Effector memory CD8-positive, alpha-beta T cell (primary cell): ENCODE measurements around the gene H2BK1.

ENCODE experiments used
- ATAC-seq: fragments of 150-1000 bp; cut with Tn5 transposase; replicated peaks from 2 replicates; pipeline ENCODE4 v1.10.0; 2021; ENCODE audit warnings: mild to moderate bottlenecking, moderate library complexity
- DNase-seq, 3 experiments: peaks; one replicate each; pipeline ENCODE4 v3.0.0; 2021
- H3K27ac Mint-ChIP-seq, 2 donors: one replicate each; pipeline ENCODE4 v1.8.0; 2022; ENCODE audit warnings: mild to moderate bottlenecking in 2 of 2, mixed read lengths in 2 of 2, moderate library complexity in 2 of 2
- H3K27me3 Mint-ChIP-seq, 2 donors: one replicate each; pipeline ENCODE4 v1.8.0; 2022; ENCODE audit warnings: mixed read lengths in 2 of 2
- H3K36me3 Mint-ChIP-seq: one replicate; pipeline ENCODE4 v1.8.0; 2022; ENCODE audit warnings: mild to moderate bottlenecking, moderate library complexity, mixed read lengths; ENCODE audit not compliant: insufficient read depth
- H3K4me1 Mint-ChIP-seq, 2 donors: one replicate each; pipeline ENCODE4 v1.8.0; 2022; ENCODE audit warnings: low read depth in 2 of 2, mixed read lengths in 2 of 2
- H3K4me3 Mint-ChIP-seq, 2 donors: one replicate each; pipeline ENCODE4 v1.8.0; 2022; ENCODE audit warnings: mild to moderate bottlenecking in 2 of 2, mixed read lengths in 2 of 2, moderate library complexity in 2 of 2
- H3K9me3 Mint-ChIP-seq, 2 donors: one replicate each; pipeline ENCODE4 v1.8.0; 2022; ENCODE audit warnings: mixed read lengths in 2 of 2

The H2BK1 gene

GRCh38 chr7:151181011-151181431 lies 29.3 kb downstream of the H2BK1 start:
- no peak overlapping the region for H3K4me3 Mint-ChIP-seq
- peaks cover 0 to 2% of the 10 kb centered on the region in 2 donors for H3K4me1 Mint-ChIP-seq
- H3K36me3 Mint-ChIP-seq, result peaks cover 7% of the 10 kb centered on the region
- ATAC-seq, result no peak
- no peaks in the 10 kb centered on the region for H3K9me3 Mint-ChIP-seq
- peaks cover 16 to 36% of the 10 kb centered on the region in 2 donors for H3K27me3 Mint-ChIP-seq
- DNase-seq, result no peak
- H3K27ac Mint-ChIP-seq, result no peak overlapping the region

GRCh38 chr7:151179946-151180345 lies 30.3 kb downstream of the H2BK1 start:
- Mint-ChIP-seq H3K9me3 (no peaks in the 10 kb centered on the region), H3K27ac (no peak overlapping the region), H3K36me3 (peaks cover 7% of the 10 kb centered on the region), H3K4me3 (no peak overlapping the region), H3K27me3 (peaks cover 24 to 47% of the 10 kb centered on the region in 2 donors), H3K4me1 (peaks cover 0 to 2% of the 10 kb centered on the region in 2 donors)
- DNase-seq (no peak), ATAC-seq (no peak)

DNA sequence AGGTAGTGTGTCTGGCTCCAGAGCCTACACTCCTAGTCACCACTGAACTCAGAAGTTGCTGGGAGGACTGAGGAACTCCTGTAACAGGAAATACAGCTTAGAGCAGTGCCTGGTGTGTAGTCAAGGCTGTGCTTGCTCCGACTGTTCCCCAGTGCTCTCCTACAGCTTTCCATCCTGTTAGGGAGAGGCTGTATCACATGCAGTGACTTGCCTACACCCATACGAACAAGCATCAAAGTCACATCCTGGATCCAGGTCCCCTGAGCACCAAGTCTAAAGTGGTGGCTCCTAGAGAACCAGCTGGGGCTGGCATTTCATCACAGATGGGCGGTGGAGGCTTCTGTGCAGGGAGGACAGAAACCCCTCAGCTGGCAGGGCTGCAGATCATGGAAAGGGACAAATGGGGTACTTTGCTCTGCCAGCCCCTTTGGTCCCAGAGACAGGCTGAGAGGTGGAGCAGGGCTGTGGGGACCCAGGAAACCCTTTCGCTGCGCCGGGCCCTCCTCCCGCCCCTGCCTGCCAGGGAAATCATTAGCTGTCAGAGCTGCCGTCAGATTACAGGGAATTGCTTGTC lies 30.9 kb downstream of the H2BK1 start:
- H3K36me3 Mint-ChIP-seq, result peaks cover 7% of the 10 kb centered on the region
- no peaks in the 10 kb centered on the region for H3K9me3 Mint-ChIP-seq
- DNase-seq (no peak), ATAC-seq (no peak)
- H3K4me3 Mint-ChIP-seq, result no peak overlapping the region
- no peak overlapping the region for H3K27ac Mint-ChIP-seq
- H3K27me3 Mint-ChIP-seq, result peaks cover 24 to 49% of the 10 kb centered on the region in 2 donors
- H3K4me1 Mint-ChIP-seq, result peaks cover 0 to 4% of the 10 kb centered on the region in 2 donors

GRCh38 chr7:151178831-151179230 lies 31.5 kb downstream of the H2BK1 start:
- Mint-ChIP-seq H3K4me1 (peaks cover 0 to 4% of the 10 kb centered on the region in 2 donors), H3K27ac (no peak overlapping the region), H3K4me3 (no peak overlapping the region), H3K27me3 (peaks cover 24 to 52% of the 10 kb centered on the region in 2 donors), H3K36me3 (peaks cover 4% of the 10 kb centered on the region), H3K9me3 (no peaks in the 10 kb centered on the region)
- ATAC-seq (no peak), DNase-seq (no peak)

- H3K9me3 Mint-ChIP-seq, result no peaks in the 10 kb centered on the region
- no peak for DNase-seq
- H3K4me3 Mint-ChIP-seq, result no peak overlapping the region
- H3K4me1 Mint-ChIP-seq, result peaks cover 2 to 6% of the 10 kb centered on the region in 2 donors
- H3K27ac Mint-ChIP-seq, result no peak overlapping the region
- no peak for ATAC-seq
- H3K27me3 Mint-ChIP-seq, result peaks cover 24 to 58% of the 10 kb centered on the region in 2 donors
- H3K36me3 Mint-ChIP-seq, result peaks cover 4% of the 10 kb centered on the region
These were observed 32.1 kb downstream of the H2BK1 start for GRCh38 chr7:151178236-151178635.

DNA sequence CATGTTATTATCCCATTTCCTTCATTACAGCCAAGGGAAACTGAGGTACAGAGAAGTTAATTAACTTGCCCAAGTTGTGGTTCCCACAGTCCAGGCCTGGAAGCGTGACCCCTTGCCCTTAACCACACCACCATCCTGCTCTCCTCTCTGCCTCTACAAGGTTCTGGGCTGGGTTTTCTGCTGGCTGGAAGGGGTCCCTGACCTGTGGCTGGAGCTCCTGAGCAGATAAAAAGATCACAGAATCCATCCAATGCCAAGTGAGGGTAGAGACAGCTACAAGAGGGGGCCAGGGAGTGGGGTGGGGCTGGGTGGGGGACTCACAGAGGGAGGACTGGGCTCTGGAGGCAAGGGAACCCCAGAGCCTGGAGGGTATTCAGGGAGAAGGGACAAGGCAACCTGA lies 33.0 kb downstream of the H2BK1 start:
- DNase-seq, result no peak
- H3K4me1 Mint-ChIP-seq, result peaks cover 4 to 13% of the 10 kb centered on the region in 2 donors
- no peak overlapping the region for H3K4me3 Mint-ChIP-seq
- ATAC-seq, result no peak
- no peak overlapping the region for H3K27ac Mint-ChIP-seq
- H3K27me3 Mint-ChIP-seq, result peaks cover 30 to 67% of the 10 kb centered on the region in 2 donors
- H3K9me3 Mint-ChIP-seq, result no peaks in the 10 kb centered on the region
- H3K36me3 Mint-ChIP-seq, result no peaks in the 10 kb centered on the region

- Mint-ChIP-seq H3K4me3 (no peak overlapping the region), H3K36me3 (no peaks in the 10 kb centered on the region), H3K27me3 (peaks cover 33 to 73% of the 10 kb centered on the region in 2 donors), H3K27ac (no peak overlapping the region), H3K4me1 (peaks cover 4 to 13% of the 10 kb centered on the region in 2 donors), H3K9me3 (no peaks in the 10 kb centered on the region)
- ATAC-seq (no peak), DNase-seq (no peak)
These were observed 33.9 kb downstream of the H2BK1 start for GRCh38 chr7:151176401-151176800.

GRCh38 chr7:151175793-151176311 lies 34.4 kb downstream of the H2BK1 start:
- no peak for ATAC-seq
- H3K36me3 Mint-ChIP-seq, result no peaks in the 10 kb centered on the region
- no peaks in the 10 kb centered on the region for H3K9me3 Mint-ChIP-seq
- H3K27ac Mint-ChIP-seq, result no peak overlapping the region
- H3K4me3 Mint-ChIP-seq, result no peak overlapping the region
- peaks cover 4 to 13% of the 10 kb centered on the region in 2 donors for H3K4me1 Mint-ChIP-seq
- H3K27me3 Mint-ChIP-seq, result peaks cover 38 to 79% of the 10 kb centered on the region in 2 donors
- no peak for DNase-seq

DNA sequence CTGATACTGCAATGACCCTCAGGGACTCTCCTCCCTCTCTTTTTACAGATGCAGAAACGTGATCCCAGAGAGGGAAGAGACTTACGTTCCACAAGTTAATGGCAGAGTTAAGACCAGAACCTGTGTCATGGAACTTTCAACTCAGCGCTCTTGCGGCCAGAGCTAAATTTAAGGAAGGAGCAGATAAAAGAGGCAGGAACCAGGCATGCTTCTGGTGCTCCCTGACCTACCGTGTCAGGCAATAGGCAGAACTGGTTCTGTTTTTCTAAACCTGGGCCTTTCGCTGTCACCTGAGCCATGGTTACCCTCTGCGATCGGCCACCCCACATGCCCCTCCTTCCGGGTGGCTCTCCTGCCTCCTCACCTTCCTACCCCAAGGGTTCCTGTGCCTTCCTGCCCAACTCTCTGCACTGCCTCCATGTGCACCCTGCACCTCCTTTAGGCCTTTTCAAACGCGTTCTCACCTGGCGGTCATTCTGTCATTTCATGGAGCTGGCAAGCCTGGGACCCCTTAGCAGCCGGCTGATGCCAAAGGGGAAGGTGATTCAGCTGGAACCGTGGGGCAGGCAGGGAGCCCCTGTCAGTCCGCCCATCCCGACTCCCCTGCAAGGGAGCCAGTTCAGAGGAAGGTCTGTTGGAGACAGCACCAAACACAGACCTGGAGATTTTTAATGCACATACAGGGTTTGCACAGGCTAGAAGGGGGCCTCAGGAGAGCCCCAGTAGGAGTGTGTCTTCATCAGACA lies 35.1 kb downstream of the H2BK1 start:
- H3K9me3 Mint-ChIP-seq, result no peaks in the 10 kb centered on the region
- H3K27me3 Mint-ChIP-seq, result peaks cover 35 to 84% of the 10 kb centered on the region in 2 donors
- peaks cover 4 to 13% of the 10 kb centered on the region in 2 donors for H3K4me1 Mint-ChIP-seq
- no peak overlapping the region for H3K27ac Mint-ChIP-seq
- no peaks in the 10 kb centered on the region for H3K36me3 Mint-ChIP-seq
- no peak for ATAC-seq
- no peak overlapping the region for H3K4me3 Mint-ChIP-seq
- DNase-seq, result no peak

DNA sequence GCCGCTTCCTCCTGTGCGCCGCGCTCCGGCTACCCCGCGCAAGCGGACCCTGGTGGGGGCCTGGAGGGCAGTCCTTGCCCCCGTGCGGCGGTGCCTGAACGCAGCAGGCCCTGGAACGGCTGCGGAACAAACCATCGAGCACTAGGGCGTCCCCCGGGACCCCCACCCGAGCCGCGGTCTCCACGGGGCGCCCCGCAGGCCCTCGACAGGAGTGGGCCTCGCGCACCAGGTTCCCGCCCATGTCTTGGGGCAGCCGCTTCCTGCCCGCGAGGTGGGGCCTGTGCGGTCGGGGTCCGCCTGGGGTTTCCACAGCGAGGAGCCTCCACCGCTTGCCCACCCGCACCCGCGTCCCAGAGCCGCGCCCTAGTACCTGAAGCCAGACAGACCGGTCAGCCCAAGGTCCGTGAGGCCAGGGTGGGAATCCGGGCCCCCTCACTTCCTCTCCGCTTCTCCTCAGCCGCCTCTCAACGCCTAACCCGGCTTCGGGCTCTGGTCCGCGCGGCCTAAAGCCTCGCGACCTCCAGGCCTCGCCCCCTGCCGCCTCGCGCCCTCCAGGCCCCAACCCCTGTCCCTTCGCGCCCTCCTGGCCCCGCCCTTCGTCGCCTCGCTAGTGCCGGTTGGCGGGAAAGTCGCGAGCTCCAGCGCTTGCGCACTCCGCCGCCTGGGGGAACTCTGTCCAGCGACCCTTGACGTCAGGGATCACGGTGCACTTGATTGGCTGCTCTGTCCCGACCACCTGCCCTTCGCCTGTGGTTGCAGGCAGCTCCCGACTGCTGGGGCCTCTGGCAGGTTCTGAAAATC lies 35.8 kb downstream of the H2BK1 start:
- Mint-ChIP-seq H3K4me3 (no peak overlapping the region), H3K9me3 (no peaks in the 10 kb centered on the region), H3K27ac (no peak overlapping the region), H3K4me1 (peaks cover 4 to 13% of the 10 kb centered on the region in 2 donors), H3K27me3 (peaks cover 43 to 87% of the 10 kb centered on the region in 2 donors), H3K36me3 (no peaks in the 10 kb centered on the region)
- peak in 1 of 3 experiments; percentile 33 for DNase-seq
- ATAC-seq, result peak; percentile 33

DNA sequence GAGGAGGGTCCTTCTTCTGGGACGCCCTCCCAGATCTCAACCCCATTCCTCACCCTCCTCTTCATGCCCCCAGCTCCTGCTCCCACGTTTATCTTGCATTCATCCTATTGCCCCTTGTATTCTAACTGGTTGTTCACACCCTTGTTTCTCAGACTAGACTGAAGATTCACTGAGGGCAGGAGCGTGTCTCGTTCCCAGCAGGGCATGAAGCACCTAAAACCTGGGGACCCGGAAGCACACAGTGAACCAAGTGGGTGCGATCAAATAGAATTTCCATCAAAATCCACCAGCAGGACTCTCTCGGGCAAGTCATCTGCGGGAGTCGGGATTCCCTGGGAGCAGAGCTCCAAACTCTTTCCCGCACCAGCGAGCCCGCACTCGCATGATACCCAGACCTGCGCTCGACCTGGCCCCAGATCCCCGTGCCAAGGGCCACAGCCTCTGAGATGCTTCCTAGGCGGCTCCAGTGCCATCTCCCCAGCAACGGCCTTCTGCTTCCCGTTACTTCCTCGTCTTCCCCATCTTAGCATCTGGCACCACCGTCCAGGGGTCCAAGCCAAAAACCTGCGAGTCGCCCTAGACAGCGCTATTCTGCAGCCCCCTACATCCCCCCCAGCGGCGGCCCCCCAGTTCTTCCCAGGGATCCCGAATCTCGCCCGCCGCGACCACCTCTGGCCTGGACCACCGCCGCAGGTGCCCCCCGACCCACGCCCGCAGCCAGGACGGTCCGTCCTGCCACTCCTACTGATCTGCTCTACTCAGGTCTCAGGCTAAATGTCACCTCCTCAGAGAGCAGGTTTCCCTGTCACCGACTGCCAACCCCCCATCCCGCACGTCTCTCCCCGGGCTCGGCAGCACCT lies 36.7 kb downstream of the H2BK1 start:
- Mint-ChIP-seq H3K9me3 (no peaks in the 10 kb centered on the region), H3K27ac (no peak overlapping the region), H3K4me3 (no peak overlapping the region), H3K27me3 (peaks cover 46 to 87% of the 10 kb centered on the region in 2 donors), H3K4me1 (peaks cover 7 to 13% of the 10 kb centered on the region in 2 donors), H3K36me3 (no peaks in the 10 kb centered on the region)
- DNase-seq (no peak), ATAC-seq (no peak)

GRCh38 chr7:151172273-151173141 lies 37.8 kb downstream of the H2BK1 start:
- peak; percentile 76 to 82 (median 77) for DNase-seq
- H3K4me1 Mint-ChIP-seq, result peaks cover 11 to 16% of the 10 kb centered on the region in 2 donors
- ATAC-seq, result peak; percentile 77
- H3K36me3 Mint-ChIP-seq, result no peaks in the 10 kb centered on the region
- no peak overlapping the region for H3K27ac Mint-ChIP-seq
- no peak overlapping the region for H3K4me3 Mint-ChIP-seq
- no peaks in the 10 kb centered on the region for H3K9me3 Mint-ChIP-seq
- H3K27me3 Mint-ChIP-seq, result peaks cover 51 to 84% of the 10 kb centered on the region in 2 donors
